Measurements from ENCODE around the gene TMTC2. TPM values are rescaled to one million over a fixed set of nuclear protein-coding genes. Genes with fewer than 3 reads are reported as not detected.

The TMTC2 gene
- polyA plus RNA-seq, 1 experiment = 5.6 TPM

DNA sequence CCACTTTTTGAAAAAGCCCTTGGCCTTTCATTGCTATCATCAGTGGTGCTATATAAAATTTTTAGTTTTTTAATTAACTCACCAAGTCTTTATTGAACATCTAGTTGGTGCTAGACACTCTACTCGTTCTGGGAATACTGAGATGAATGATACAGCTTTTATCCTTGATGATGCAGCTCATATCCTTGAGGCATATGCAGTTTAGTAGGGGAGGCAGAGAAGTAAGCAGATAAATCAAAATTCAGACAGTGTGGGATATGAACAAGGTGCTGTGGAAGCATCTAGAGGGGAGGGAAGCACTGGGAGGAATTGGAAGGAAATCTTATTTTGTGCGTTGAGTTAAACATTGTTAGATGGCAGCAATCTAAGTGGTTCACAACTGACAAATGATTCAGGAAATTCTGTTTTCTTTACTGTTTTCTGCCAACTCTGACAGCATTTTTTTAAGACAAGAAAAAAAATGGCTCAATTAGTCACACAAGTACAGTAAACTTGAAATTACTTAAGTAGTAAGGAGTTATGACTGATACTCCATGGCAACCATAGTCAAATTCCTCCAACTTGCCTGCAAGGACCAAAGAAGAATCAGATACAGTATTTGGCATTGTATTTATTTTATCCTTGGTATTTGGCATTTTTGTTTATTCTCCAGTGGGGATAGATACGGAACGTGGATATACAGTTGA, 119.2 kb downstream of the TMTC2 start:
- DNase-seq (ENCODE audit: low read depth) = peak; percentile 26
- CTCF ChIA-PET = interaction anchor here (1.4 kb wide), 1 partner anchor 108 kb away, joined by 3 read pairs; no protein-coding TSS in a partner anchor

DNA sequence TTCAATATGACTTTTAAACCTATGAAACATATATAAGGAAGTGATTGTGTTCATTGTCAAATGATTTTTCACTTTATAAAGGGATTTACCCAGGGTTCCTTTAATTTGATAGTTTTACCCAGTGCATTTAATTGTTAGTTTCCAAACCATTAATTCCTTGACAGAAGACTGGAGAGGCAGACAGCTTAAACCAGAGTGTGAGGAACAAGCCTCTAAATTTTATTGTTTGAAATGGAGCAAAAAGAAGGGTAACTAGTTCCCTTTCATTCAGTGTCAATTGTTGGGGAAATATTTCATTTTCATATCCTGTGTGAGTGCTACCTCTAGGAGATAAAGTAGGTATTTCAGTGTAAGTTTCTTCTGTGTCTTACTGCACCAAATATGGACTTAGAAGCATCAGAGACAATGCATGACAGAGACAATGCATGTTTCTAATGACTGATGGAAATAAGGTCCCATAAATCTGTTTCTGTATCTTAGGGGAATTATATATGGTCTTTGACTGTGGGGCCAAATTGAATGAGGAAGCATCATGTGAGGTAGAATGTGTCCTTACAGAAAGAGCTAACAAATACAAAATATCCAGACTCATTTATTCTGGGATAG, 120.5 kb downstream of the TMTC2 start:
- CTCF ChIA-PET = no interaction called here
- no peaks in the 10 kb centered on the region for H3K27me3 ChIP-seq (ENCODE audit: control insufficient read depth, insufficient read depth, low read length)

More for the DNA sequence above, 119.2 kb downstream of the TMTC2 start:
- POLR2A ChIA-PET = no interaction called here
- no peaks in the 10 kb centered on the region for H3K36me3 ChIP-seq (ENCODE audit: control insufficient read depth, insufficient read depth, low read length)
- H3K27me3 ChIP-seq (ENCODE audit: control insufficient read depth, insufficient read depth, low read length) = no peaks in the 10 kb centered on the region
- TF ChIP-seq, protein P1, sequence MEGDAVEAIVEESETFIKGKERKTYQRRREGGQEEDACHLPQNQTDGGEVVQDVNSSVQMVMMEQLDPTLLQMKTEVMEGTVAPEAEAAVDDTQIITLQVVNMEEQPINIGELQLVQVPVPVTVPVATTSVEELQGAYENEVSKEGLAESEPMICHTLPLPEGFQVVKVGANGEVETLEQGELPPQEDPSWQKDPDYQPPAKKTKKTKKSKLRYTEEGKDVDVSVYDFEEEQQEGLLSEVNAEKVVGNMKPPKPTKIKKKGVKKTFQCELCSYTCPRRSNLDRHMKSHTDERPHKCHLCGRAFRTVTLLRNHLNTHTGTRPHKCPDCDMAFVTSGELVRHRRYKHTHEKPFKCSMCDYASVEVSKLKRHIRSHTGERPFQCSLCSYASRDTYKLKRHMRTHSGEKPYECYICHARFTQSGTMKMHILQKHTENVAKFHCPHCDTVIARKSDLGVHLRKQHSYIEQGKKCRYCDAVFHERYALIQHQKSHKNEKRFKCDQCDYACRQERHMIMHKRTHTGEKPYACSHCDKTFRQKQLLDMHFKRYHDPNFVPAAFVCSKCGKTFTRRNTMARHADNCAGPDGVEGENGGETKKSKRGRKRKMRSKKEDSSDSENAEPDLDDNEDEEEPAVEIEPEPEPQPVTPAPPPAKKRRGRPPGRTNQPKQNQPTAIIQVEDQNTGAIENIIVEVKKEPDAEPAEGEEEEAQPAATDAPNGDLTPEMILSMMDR (IDR thresholded peaks at IDR 0.05; ENCODE audit: insufficient read depth, low read depth, low read length) = no peak
- H3K4me3 ChIP-seq (ENCODE audit: low read depth, low read length) = no peak overlapping the region

DNA sequence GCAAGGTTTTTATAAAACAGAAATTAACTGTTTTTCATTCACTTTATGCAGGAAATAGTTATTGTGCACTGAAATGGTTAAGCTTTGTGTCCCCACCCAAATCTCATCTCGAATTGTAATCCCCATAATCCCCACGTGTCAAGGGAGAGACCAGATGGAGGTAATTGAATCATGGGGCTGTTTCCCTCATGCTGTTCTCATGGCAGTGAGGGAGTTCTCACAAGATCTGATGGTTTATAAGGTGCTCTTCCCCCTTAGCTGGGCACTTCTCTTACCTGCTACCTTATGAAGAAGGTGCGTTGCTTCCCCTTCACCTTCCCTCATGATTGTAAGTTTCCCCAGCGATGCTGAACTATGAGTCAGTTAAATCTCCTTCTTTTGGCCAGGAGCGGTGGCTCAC, 123.9 kb downstream of the TMTC2 start:
- CTCF ChIA-PET = no interaction called here
- H3K36me3 ChIP-seq (ENCODE audit: control insufficient read depth, insufficient read depth, low read length) = no peaks in the 10 kb centered on the region
- no peaks in the 10 kb centered on the region for H3K27me3 ChIP-seq (ENCODE audit: control insufficient read depth, insufficient read depth, low read length)
- no peak for DNase-seq (ENCODE audit: low read depth)
- no peak overlapping the region for H3K4me3 ChIP-seq (ENCODE audit: low read depth, low read length)
- TF ChIP-seq, protein P1 (IDR thresholded peaks at IDR 0.05; ENCODE audit: insufficient read depth, low read depth, low read length) = no peak
- POLR2A ChIA-PET = no interaction called here

More for the DNA sequence above, 120.5 kb downstream of the TMTC2 start:
- no peaks in the 10 kb centered on the region for H3K36me3 ChIP-seq (ENCODE audit: control insufficient read depth, insufficient read depth, low read length)
- POLR2A ChIA-PET = no interaction called here
- H3K4me3 ChIP-seq (ENCODE audit: low read depth, low read length) = no peak overlapping the region
- no peak for DNase-seq (ENCODE audit: low read depth)
- TF ChIP-seq, protein P1 (IDR thresholded peaks at IDR 0.05; ENCODE audit: insufficient read depth, low read depth, low read length) = no peak

DNA sequence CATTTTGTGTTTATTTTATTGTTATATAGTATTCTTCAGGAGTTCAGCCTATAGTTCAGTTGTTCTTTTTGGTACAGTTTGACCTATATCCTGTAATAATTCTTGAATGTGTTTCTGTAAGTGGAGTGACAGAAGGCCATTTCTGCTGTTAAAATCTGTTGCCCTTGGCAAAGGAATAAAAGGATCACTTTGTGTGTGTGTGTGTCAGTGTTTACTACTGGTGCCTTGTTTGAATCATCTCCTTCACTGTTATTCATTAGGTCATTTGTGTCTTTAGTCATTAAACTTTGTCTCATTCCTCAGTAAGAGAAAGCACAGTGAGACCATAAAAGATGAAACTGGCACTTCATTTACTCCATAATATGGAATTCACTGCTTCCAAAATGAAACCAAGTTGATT, 130.7 kb downstream of the TMTC2 start:
- no peak overlapping the region for H3K4me3 ChIP-seq (ENCODE audit: low read depth, low read length)
- H3K27me3 ChIP-seq (ENCODE audit: control insufficient read depth, insufficient read depth, low read length) = no peaks in the 10 kb centered on the region
- H3K36me3 ChIP-seq (ENCODE audit: control insufficient read depth, insufficient read depth, low read length) = no peaks in the 10 kb centered on the region
- TF ChIP-seq, protein P1 (IDR thresholded peaks at IDR 0.05; ENCODE audit: insufficient read depth, low read depth, low read length) = no peak
- POLR2A ChIA-PET = no interaction called here
- CTCF ChIA-PET = no interaction called here
- DNase-seq (ENCODE audit: low read depth) = peak; percentile 8

DNA sequence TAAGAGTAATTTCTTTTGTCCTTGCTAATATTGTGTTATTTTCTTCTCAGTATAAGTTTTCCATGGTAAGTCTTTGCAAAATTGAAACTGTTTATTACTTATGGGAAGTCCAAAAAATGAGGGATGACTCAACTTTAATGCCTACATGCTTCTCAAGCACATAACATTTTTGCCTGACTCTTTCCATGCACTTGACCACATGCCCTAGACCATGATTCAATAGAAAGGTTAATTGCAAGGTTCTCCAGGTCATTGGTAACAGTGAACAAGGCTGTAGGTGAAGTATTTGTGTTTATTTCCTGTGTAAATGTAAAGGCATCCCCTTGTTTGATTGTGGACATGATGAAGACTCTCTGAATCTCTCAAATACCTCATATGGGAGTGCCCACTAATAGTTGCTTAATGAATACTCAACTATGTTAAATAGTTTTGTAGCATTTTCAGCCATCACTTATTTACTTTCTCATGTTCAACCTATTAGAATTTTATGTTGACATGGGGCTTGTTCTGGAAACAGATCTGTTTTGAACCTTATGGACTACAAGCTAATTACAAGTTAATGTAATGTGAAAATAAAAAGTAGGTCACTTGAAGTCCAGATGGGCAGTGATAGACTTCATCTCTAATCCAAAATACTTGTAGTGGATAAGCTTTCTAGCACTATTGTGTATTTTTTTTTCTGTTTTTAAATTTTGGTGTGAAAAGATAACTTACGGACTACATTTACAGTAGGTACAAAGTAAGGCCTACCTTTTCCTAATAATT, 131.7 kb downstream of the TMTC2 start:
- ChIA-PET CTCF (no interaction called here), POLR2A (no interaction called here)
- no peaks in the 10 kb centered on the region for H3K36me3 ChIP-seq (ENCODE audit: control insufficient read depth, insufficient read depth, low read length)
- peak; percentile 17 for DNase-seq (ENCODE audit: low read depth)
- TF ChIP-seq, protein P1 (IDR thresholded peaks at IDR 0.05; ENCODE audit: insufficient read depth, low read depth, low read length) = no peak
- H3K4me3 ChIP-seq (ENCODE audit: low read depth, low read length) = no peak overlapping the region
- no peaks in the 10 kb centered on the region for H3K27me3 ChIP-seq (ENCODE audit: control insufficient read depth, insufficient read depth, low read length)

All from BJ (cell line).